NOMO-1 (cell line): ENCODE measurements around the gene PIK3C2A.

Experiments used
- DNase-seq, 2 experiments: peaks; one replicate each; lab custom pipeline; 2025; ENCODE audit not compliant: unreplicated experiment in 2 of 2; lab: John Stamatoyannopoulos, UW

The PIK3C2A gene

DNA sequence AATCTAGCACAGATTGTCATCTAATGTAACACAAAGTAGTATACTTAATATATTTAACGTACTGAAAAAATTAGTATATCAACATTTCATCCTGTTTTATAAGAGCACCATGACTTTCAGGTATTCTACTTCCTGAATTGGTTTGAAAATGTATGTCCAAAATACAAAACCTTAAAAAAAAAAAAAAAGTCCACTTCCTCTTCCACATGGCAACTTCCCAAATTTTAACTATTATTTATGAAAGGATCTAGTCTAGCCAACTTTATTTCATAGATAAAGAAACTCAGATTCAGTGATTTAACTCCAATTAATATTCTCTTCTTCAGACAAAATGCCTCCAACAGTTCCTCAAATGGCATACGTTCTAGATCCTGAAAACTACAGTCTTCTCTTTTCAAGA, 44.0 kb downstream of the PIK3C2A start:
- peak; percentile 22 to 41 for DNase-seq

GRCh38 chr11:17163291-17163690, 44.5 kb downstream of the PIK3C2A start:
- no peak for DNase-seq

DNA sequence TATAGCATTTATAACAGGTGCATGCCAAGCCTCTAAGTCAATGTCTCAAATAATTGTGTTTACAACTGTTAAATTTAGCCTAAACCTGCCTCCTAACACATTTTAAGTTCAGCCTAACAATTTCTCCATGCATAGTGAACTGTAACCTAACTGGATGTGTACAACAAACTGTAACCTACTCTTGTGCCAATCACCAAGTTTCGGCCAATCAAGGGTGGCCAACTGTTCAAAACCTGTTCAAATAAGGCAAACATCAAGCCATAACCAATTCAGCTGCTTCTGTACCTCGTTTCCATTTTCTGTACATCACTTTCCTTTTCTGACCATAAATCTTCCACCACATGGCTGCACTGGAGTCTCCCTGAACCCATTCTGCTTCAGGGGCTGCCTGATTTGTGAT, 45.4 kb downstream of the PIK3C2A start:
- DNase-seq = no peak

- DNase-seq = peak in 1 of 2 experiments; percentile 56
These were observed 46.3 kb downstream of the PIK3C2A start for GRCh38 chr11:17161515-17161914.

DNA sequence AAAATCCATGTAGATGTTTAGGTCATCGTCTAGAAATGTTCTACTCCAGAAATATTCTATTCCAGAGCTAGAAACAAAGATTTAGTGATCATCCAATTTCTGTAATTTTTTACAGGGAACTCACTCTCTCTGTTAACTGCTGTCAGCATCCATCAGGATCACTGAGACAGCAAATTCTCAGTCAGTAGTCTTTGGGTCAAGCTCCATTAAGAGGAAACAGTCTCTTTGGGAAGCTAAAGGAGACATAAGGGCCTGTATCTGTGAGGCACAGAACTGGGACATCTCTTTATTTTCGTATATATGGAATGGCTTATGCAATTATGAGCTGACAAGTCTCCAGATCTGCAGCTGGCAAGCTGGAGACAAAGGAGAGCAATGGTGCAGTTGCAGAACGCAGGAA, 48.3 kb downstream of the PIK3C2A start:
- DNase-seq = no peak
